ENCODE measurements around the gene FILIP1L.

GRCh38 chr3:100053951-100054620, 60.2 kb downstream of the FILIP1L start:
- TF ChIP-seq, protein P1, sequence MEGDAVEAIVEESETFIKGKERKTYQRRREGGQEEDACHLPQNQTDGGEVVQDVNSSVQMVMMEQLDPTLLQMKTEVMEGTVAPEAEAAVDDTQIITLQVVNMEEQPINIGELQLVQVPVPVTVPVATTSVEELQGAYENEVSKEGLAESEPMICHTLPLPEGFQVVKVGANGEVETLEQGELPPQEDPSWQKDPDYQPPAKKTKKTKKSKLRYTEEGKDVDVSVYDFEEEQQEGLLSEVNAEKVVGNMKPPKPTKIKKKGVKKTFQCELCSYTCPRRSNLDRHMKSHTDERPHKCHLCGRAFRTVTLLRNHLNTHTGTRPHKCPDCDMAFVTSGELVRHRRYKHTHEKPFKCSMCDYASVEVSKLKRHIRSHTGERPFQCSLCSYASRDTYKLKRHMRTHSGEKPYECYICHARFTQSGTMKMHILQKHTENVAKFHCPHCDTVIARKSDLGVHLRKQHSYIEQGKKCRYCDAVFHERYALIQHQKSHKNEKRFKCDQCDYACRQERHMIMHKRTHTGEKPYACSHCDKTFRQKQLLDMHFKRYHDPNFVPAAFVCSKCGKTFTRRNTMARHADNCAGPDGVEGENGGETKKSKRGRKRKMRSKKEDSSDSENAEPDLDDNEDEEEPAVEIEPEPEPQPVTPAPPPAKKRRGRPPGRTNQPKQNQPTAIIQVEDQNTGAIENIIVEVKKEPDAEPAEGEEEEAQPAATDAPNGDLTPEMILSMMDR (optimal IDR thresholded peaks at IDR 0.05 in 1 of 3, IDR thresholded peaks at IDR 0.05 in 1 of 3, conservative IDR thresholded peaks at IDR 0.05 in 1 of 3; ENCODE audit: extremely low read depth in 1 of 3, insufficient read depth in 2 of 3, low read length in 3 of 3) = no peak
- TF ChIP-seq EZH2 (IDR thresholded peaks at IDR 0.05; ENCODE audit: low read length) = no peak

All from keratinocyte (primary cell).